NCI-H446 (cell line): ENCODE results near the gene MAPK1IP1L.
A peak's percentile ranks its signal among the peaks of the same experiment; 100 is the strongest.

Experiments used
- DNase-seq, 2 experiments: peaks; one replicate each; lab custom pipeline; 2025; lab: John Stamatoyannopoulos, UW

The MAPK1IP1L gene

DNA sequence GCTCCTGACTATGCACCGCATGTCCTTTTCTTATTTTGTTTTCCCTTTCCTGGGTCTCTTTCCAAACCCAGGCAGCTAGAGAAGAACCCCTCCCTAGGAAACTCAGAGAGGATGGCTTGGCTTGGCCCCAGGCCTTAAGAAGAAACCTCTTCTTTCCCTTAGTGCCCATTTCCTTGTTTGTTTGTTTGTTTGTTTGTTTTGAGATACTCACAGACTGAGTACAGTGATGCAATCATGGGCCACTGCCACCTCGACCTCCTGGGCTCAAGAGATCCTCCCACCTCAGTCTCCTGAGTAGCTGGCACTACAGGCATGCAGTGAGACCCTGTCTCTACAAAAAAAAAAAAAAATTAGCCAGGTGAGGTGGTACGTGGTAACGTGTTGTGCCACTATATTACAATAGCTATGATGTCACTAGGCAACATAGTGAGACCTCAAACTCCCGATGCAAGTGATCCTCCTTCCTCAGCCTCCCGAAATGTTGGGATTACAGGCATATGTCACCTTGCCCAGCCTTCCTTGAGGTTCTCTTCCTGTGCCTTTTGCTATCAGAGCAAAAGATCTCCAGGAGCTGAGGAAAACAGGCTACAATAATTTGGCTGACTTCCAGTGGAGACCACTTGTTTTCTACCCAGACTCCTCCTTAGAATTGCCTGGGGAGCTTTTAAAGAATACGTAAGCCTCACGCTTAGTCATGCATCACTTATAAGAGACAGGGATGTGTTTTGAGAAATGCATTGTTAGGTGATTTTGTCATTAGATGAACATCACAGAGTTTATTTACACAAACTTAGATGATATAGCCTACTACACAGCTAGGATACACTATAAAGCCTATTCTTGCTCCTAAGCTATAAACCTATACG, 43.1 kb downstream of the MAPK1IP1L start:
- DNase-seq = no peak

DNA sequence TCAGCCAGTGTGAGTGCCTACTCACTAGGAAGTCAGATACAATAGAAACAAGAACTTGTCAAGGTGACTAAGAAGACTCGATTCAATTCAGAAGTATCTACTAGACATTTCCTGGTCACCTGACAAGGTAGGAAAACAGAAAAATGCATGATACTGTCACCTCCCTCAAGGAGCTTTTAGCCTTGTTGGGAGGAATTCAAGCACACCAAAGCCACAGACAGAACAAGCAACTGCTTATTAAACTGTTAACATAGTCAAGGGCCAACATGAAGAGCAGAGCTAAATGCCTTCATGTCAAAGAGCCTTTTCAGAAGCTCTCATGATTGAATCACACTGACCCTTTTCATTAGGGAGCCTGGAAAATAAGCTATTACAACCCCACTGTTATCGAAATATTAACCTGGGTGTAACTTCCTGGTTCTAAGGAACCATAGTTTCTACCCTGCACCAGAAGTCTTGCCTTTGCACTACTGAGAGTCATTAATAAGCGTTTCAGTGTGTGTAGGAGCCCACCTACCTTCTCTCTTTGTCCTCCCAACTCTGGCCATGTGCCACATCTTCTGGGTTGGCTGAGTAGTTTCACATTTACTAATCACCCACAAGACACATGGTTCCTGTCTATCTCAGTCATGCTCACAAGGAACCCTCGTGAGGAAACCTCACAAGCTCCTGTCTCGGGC, 46.6 kb downstream of the MAPK1IP1L start:
- no peak for DNase-seq

DNA sequence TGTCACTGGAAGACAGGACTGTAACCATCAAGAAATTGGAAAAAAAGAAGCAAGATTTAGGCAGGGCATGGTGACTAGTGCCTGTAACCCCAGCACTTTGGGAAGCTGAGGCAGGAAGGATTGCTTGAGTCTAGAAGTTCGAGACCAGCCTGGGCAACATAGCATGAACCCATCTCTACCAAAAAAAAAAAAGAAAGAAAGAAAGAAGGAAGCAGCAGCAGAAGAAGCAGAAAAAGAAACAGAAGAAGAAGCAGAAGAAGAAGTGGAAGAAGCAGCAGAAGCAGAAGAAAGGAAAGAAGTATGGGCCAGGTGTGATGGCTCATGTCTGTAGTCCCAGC, 47.1 kb downstream of the MAPK1IP1L start:
- DNase-seq = no peak

DNA sequence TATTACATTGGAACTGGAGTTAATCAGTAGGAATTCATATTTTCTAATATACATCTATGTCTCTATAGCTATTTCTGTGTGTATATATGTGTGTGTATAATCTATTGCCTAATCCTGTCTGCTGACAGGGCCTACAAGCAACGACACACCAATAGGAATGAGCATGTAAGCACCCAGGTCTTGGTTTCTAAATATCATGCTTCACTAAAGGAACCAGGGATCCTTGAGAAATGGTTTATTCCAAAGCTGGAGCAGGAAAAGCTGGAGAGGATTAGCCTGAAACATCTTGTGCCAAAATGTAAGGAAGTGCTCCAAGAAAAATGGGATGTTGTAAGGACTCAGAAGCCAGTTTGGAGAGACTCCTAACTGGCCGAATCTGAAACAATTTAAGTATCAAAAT, 48.3 kb downstream of the MAPK1IP1L start:
- DNase-seq = no peak

DNA sequence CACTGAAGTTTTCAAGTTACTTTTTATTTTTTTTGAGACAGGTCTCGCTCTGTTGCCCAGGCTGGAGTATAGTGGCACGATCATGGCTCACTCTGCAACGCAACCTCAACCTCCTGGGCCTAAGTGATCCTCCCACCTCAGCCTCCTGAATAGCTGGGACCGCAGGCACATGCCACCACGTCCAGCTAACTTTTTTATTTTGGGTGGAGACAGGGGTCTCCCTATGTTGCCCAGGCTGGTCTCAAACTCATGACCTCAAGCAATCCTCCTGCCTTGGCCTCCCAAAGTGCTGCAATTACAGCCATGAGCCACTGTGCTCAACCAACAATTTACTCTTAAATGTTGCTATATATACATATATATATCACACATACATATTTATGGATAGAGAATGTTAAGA, 50.3 kb downstream of the MAPK1IP1L start:
- no peak for DNase-seq

DNA sequence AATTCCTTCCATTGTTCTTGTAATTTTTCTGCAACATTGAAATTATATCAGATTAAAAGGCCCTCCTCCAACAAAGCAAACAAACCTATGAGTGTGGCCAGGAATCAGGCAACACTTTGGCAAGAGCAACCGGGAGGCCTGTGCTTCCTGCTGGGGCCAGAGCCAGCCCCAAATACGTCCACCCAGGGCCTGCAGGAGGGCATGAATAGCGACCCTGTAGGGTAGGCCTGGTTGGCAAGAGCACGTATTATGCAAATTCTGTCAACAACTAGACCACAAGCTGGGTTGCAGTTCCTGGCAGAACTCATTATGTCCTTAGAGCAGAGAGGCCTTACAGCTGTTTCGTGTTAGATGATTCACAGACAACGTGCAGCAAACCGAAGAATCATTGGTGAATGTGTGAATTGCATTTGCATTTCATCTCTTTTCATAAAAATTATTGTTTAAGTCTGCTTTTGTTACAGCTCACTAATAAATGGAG, 50.7 kb downstream of the MAPK1IP1L start:
- DNase-seq = peak; percentile 56 to 93

DNA sequence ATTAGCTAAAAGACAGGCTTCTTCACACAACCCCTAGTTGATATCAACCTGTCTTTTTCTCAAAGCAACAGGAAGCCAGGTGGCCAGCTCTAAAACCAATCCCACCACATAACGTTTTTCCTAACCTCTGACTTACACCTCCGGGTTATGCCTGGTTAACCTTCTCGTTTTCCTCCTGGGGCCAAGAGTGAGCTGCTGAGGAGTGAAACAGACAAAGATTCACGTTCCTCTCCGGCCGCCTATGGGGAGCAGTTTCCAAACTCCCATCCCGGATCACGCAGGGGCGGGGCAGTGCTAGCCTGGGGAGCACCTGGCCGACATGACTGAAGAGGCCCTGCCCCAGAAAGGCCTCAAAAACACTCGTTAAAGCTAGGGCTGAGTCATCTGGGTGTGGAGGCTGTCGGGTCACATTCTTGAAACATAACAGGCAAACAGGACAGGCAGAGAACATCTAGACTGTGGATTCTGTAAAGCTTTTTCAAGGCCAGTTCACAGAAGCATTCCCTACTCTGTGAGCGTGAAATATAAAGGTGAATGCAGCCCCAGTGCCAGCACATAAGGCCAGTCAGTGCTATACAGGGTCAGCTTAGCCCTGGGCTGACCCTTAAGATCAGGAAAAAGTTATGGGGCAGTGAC, 51.7 kb downstream of the MAPK1IP1L start:
- no peak for DNase-seq

DNA sequence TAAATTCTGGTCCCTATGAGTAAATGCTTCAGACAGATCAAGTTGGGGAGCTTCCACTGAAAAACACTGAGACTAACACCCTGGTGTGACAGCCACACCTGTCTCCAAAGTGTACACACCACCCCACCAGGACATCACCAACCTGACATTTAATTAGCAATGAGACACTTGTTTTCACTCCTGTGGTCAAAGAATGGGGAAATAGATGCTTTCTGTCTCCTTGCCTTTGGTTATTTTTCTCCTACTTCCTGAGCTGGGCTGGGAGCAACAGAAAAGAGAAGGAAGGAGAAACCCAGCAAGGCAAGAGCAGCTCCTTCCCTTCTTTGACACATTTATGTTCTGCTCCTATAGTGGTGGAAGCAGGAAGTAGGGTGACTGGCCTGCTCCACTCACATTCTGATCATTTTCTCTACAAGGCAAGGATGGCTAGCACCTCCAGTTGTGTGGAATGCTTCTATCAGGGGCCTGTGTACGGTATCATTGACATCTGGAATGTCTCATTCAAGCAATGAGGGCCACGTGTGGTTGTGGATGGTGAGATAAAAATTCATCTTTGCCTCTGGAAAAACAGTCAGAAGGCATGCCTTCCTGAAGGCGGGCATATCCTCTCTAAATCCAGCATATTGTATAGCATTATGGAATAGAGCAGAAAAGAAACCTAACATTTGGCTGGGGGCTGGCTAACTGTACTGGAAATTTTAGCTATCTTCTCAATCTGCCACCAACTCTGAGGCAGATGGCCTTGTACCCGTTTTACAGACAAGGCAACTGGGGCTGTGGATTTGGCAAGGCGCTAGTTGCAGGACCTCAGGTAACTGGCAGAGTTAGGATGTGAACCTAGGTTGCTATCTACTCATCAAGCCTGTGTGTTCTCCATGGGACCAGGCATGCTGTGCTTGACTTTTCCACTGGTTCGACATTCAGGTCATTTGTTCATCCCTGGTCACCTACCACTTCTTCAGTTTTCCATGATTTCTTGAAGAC, 52.8 kb downstream of the MAPK1IP1L start:
- no peak for DNase-seq

DNA sequence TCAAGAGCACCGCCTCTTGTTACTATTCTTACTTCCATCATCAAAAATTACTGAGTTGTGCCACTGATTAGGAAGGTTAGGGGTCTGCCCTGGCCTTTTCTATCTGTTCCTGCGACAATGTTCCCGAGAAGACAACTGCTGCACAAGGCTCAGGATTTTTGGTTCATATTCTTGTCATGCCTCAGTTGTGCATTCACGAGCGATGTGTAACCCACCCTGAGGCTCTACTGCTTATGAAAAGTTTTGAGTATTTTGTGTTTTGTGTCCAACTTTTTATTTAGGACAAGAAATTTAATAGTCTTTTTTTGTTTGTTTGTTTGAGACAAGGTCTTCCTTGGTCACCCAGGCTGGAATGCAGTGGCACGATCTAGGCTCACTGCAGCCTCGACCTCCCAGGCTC, 54.5 kb downstream of the MAPK1IP1L start:
- no peak for DNase-seq

DNA sequence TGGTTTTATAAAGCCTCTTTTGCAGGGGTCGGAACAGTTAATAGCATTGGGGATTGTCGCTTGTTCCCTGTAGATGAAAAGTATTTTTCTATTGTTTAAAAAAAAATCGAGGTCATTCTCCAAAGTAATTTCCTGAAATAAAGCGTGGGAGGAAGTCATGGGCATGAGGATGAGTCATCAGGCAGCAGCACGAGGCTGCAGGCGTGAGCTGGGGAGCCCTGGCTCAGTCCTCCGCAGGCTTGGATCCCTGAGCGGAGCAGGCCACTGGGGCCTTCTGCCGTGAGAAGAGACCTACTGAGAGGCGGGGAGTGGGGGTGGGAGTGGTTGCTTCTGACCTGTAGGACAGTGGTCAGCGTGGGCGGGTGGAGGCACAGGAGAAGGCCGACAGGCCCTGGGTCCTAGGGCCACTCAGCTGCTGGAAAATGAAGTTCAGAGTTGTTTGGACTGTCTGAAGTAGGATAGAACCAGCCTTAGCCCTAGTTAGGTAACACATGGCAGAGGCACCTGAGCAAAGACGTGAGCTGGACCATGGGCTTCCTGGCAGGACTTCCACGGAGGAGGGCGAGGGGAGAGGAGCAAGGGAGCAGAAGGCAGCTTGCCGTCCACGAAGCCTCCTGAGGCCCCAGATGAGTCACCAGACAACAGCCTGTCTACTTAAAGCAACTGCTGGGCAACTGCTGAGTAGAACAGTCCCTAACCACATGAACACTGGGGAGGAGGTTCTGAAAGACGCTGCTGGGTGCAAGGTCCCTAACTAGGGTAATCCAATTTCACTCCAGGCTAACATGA, 56.5 kb downstream of the MAPK1IP1L start:
- peak in 1 of 2 experiments; percentile 23 for DNase-seq

DNA sequence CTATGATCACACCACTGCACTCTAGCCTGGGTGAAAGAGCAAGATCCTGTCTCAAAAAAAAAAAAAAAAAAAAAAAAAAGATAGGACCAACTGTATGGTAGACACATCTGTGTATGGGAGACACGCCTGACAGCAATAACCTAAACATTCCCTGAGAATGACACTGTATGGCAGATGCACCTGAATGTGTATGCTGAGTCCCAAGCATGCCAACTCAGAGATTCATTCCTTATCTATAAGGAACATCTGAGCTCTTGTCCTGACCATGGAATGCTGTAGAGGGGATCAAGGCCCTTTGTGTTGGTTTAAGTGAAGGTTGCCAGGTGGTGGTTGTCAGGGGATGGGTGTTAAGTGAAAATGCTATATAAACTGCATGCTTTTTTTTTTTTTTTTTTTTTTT, 58.4 kb downstream of the MAPK1IP1L start:
- no peak for DNase-seq

DNA sequence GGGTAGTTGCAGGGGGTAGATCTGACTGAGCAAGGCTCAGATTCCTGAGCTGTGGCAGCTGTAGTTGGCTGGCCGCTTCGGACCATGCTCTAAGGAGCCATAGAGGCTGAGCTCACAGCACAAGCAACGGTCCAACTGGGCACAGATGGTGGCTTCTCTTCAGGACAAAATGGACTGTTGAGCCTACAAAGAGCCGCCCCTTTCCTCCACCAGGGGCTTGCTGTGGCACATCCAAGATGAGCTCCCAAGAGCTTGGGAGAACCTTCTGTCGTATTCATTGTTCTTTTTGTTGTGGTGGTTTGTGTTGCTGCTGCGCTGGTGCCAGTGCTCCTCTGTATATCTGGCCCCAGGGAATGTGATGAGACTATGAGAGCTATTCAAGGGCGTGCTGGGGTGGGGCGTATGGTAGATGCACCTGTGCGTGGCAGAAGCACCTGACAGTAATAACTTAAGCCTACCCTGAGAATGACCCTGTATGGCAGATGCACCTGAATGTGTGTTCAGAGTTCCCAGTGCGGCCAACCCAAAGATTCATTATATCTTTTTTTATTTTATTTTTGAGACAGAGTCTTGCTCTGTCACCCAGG, 59.8 kb downstream of the MAPK1IP1L start:
- DNase-seq = peak in 1 of 2 experiments; percentile 26

DNA sequence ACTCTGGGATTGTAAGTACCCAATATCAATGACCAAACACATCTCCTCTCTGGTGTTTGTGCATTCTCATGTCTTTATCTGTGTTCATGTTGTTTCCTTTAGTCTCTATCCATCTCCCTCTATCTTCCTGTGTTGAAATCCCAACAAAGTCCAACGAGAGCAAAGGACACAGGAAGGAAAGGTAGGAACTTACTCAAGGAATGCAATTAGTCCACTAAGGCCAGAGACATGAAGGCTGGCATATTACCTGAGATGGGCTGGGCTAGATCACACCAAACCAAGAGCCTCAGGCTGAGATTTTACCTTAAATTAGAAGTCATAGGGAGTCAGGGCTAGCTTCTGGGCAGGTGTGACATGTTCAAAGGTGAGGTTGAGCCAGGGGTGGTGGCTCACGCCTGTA, 63.3 kb downstream of the MAPK1IP1L start:
- DNase-seq = no peak

DNA sequence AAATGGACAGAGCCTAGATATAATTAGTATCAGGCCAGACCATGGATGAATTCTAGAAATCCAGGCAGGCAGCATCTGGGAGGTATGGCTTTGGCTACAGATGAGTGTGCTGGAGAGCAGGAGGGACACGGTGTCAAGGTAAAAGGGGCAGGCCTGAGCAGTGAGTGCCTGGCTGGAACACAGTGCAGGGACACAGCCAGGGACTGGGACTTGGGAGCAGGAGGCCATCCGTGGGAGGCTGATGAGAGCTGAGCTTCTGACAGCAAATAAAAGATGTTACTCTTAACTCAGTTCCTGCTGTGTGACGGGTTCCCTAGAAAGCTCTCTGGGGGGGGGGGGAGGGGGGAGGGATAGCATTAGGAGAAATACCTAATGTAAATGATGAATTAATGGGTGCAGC, 64.0 kb downstream of the MAPK1IP1L start:
- DNase-seq = no peak

DNA sequence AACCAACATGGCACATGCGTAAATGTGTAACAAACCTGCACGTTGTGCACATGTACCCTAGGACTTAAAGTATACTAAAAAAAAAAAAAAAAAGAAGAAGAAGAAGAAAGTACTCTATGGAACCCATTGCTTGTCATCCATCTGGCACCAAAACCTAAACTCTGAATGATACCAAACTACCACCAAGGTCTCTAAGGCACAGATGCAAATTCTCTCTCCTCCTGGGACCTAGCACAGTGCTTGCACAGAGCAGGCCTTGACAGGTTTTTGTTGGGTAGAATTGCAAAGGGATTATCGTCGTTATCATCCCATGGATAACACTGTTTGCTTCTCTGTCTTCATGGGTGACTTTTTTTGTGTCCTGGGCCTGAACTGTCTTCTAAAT, 64.4 kb downstream of the MAPK1IP1L start:
- DNase-seq = no peak

DNA sequence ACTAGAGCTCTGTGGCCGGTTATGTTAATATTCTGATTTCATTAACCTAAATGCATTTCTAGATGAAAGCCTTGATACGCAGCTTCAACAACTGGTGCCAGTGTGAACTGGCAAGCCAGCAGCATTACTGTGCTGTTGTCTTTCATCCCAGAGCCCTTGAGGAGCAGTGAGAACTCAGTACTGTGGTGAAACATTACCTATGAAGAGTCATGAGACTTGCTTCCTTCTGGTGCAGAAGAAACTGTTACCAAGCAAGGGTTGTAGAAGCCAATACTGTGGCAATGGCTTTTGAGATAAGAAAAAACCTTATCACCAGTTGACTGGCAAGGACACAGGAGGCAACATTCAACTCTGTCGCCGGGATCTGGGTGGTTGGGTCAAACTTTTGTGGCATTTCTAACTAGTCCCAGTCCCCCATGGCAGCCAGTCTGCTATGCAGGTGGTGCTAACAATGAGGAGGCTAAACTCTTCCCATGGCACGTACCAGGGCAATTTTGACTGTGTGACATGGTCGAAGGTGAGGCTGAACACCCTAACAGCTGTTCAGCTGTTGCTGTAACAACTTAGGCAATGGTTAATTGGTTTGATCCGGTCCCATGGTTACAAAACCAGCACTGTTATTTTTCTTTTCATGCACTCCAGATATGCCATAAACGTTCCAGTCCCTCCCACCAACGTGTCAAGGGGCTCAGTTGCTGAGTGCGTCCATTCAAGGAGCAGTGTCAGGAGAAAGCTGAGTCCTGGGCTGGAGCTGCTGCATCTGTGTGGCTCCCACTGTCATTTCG, 65.0 kb downstream of the MAPK1IP1L start:
- DNase-seq = no peak

DNA sequence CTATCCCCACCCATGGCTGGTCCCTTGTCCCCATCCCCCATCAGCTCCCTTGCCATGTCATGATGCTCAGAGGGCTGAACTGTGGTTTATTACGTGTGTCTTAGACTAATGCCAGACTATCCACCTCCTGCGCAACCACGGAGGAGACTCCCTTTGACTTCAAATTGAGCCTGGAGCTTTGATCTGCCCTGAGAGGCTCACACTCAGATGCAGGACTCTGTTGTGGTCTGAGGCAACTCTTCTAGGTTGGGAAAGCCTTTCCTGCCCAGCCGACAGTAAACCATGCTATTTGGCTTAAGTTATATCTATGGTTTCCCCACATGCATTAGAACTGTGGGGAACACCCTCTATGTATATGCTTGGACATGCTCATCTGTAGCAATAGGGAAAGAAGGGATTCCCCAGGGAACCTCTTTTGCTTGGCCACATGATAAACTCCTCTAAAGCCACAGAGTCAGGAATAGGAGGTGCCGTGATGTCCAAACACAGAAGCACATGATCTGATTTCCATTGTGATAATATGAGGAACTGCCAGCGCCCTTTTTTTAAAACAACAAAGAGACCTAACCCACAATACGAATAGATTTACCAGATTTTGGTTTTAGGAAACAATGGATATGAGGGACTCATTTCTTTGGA, 66.5 kb downstream of the MAPK1IP1L start:
- DNase-seq = no peak

DNA sequence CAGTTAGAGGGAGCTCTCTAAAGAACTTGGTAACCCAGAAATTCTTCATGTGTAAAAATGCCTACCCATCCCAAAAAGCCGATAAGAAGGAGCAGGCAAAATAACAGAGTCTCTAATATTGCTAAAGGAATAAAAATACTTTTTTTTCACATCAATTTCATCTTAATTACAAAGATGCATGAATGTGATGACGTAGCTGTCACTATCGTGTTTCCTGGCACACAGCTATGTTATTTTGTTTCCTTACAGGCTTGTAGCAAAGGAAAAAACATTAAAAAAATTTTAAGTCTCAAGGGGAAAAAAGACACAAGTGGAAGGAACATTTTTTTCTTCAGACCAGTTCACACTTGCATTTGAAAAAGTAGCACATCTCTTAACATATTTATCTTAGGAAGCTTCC, 67.3 kb downstream of the MAPK1IP1L start:
- no peak for DNase-seq
